Panc1 (cell line): ENCODE results near the gene SESTD1. TPM values are rescaled to one million over a fixed set of nuclear protein-coding genes. Genes with fewer than 3 reads are reported as not detected.

ENCODE experiments used
- ATAC-seq: fragments of 200-7000 bp; cut with Tn5 transposase; 2 replicates; pipeline ENCODE4 v1.9.1; 2020; ENCODE audit warnings: mild to moderate bottlenecking, moderate library complexity
- BruUV-seq: library from RNA; stranded (reverse); fragments of 400-500 nt; replicated peaks from 2 replicates; lab custom pipeline; 2021; lab: Mats Ljungman, UMichigan
- CTCF ChIA-PET: fragments of 300-600 bp; sonication (Branson Sonifier 250); formaldehyde crosslinking; loops from one replicate; lab custom pipeline; 2022; ENCODE audit warnings: antibody characterized with exemption; lab: Charles Lee
- POLR2A ChIA-PET: fragments of 300-600 bp; sonication (Branson Sonifier 250); formaldehyde crosslinking; loops from one replicate; lab custom pipeline; 2022; ENCODE audit warnings: antibody characterized with exemption; lab: Charles Lee
- DNase-seq: peaks from one replicate; pipeline ENCODE4 v3.0.0-alpha.2; 2010; ENCODE audit warnings: low read depth, low spot score
- H3K27ac ChIP-seq: 2 replicates; pipeline ENCODE4 v1.5.1; 2011; ENCODE audit warnings: mild to moderate bottlenecking, low read length, inconsistent platforms
- H3K27me3 ChIP-seq: fragments of 200-500 bp; sonication (Bioruptor generic); 2 replicates; pipeline ENCODE4 v1.6.0; 2014; ENCODE audit warnings: low read length, inconsistent platforms; ENCODE audit not compliant: control insufficient read depth, insufficient read depth
- H3K36me3 ChIP-seq: fragments of 200-500 bp; sonication (Bioruptor generic); 2 replicates; pipeline ENCODE4 v1.5.1; 2014; ENCODE audit warnings: inconsistent platforms, mild to moderate bottlenecking, low read length, moderate library complexity; ENCODE audit not compliant: control insufficient read depth, insufficient read depth
- H3K4me1 ChIP-seq: 2 replicates; pipeline ENCODE4 v1.5.1; 2011; ENCODE audit warnings: inconsistent platforms, mild to moderate bottlenecking, low read length, moderate library complexity; ENCODE audit not compliant: control insufficient read depth, insufficient read depth
- H3K4me3 ChIP-seq, 2 experiments: 2 replicates each; pipeline ENCODE4 v1.5.1; 2011 to 2012; ENCODE audit warnings: low read depth in 2 of 2, low read length in 2 of 2, mild to moderate bottlenecking in 2 of 2, inconsistent platforms in 1 of 2, moderate library complexity in 1 of 2
- H3K9me3 ChIP-seq: fragments of 200-500 bp; sonication (Bioruptor generic); 2 replicates; pipeline ENCODE4 v1.5.1; 2014; ENCODE audit warnings: low read depth, mild to moderate bottlenecking, inconsistent platforms, low read length, moderate library complexity; ENCODE audit not compliant: control insufficient read depth, insufficient read depth
- CTCF ChIP-seq: fragments of 450-650 bp; IDR thresholded peaks from 2 replicates; pipeline ENCODE4 v1.5.1; 2017; ENCODE audit warnings: mild to moderate bottlenecking
- POLR2AphosphoS5 ChIP-seq: IDR thresholded peaks from 2 replicates; pipeline ENCODE4 v1.6.1; 2012; ENCODE audit warnings: mild to moderate bottlenecking, low read depth, low read length, moderate library complexity
- REST ChIP-seq, 2 experiments: IDR thresholded peaks; 2 replicates each; pipeline ENCODE4 v1.6.1; 2011 to 2012; ENCODE audit warnings: low read depth in 2 of 2, control low read depth in 1 of 2, low read length in 1 of 2, mild to moderate bottlenecking in 1 of 2, moderate library complexity in 1 of 2; ENCODE audit not compliant: insufficient read depth in 1 of 2
- SIN3A ChIP-seq: IDR thresholded peaks from 2 replicates; pipeline ENCODE4 v1.6.1; 2012; ENCODE audit warnings: low read depth, mild to moderate bottlenecking, low read length, moderate library complexity, borderline replicate concordance; ENCODE audit not compliant: insufficient read depth
- TCF7L2 ChIP-seq: IDR thresholded peaks from 2 replicates; pipeline ENCODE4 v1.6.1; 2011; ENCODE audit warnings: mild to moderate bottlenecking, low read depth, low read length, inconsistent platforms
- in situ Hi-C: cut with HindIII; loops from 2 replicates; pipeline ENCODE4 v1.10.0; 2016; ENCODE audit warnings: low sequenced_read_pairs, low pct_unique_long_range_greater_than_20kb
- intact Hi-C: fragments of 100-400 bp; cut with micrococcal nuclease; formaldehyde crosslinking; loops from one replicate; pipeline ENCODE4 v1.10.0; 2022; ENCODE audit not compliant: unreplicated experiment
- total RNA-seq: library from RNA; stranded (reverse); gene quantifications from one replicate; pipeline ENCODE4 v1.2.1, GENCODE V29; 2021; ENCODE audit not compliant: unreplicated experiment

The SESTD1 gene
- total RNA-seq, 1 experiment from 2014 or later = 31.3 TPM

GRCh38 chr2:179070895-179071294 lies 193.7 kb downstream of the SESTD1 start:
- no peak overlapping the region for H3K4me3 ChIP-seq
- TF ChIP-seq REST (IDR thresholded peaks at IDR 0.05; ENCODE audit: insufficient read depth in 1 of 2, low read depth in 2 of 2, low read length in 1 of 2) (no peak), TCF7L2 (no peak), POLR2AphosphoS5 (no peak), CTCF (no peak), SIN3A (no peak)
- CTCF ChIA-PET = no interaction called here
- DNase-seq (no peak), ATAC-seq (no peak)
- H3K4me1 ChIP-seq = no peaks in the 10 kb centered on the region
- no peak overlapping the region for H3K27ac ChIP-seq
- H3K27me3 ChIP-seq = no peaks in the 10 kb centered on the region
- POLR2A ChIA-PET = no interaction called here
- no peaks in the 10 kb centered on the region for H3K9me3 ChIP-seq
- BruUV-seq = no TSS peak
- intact Hi-C loops (no loop called here), in situ Hi-C loops (no loop called here)
- no peaks in the 10 kb centered on the region for H3K36me3 ChIP-seq

- H3K27ac ChIP-seq = no peak overlapping the region
- no peak for DNase-seq
- in situ Hi-C loops = no loop called here
- H3K4me1 ChIP-seq = no peaks in the 10 kb centered on the region
- TF ChIP-seq TCF7L2 (no peak), REST (IDR thresholded peaks at IDR 0.05; ENCODE audit: insufficient read depth in 1 of 2, low read depth in 2 of 2, low read length in 1 of 2) (no peak), POLR2AphosphoS5 (no peak), CTCF (no peak), SIN3A (no peak)
- no peaks in the 10 kb centered on the region for H3K9me3 ChIP-seq
- no TSS peak for BruUV-seq
- H3K4me3 ChIP-seq = no peak overlapping the region
- H3K36me3 ChIP-seq = no peaks in the 10 kb centered on the region
- ChIA-PET CTCF (no interaction called here), POLR2A (no interaction called here)
- ATAC-seq = no peak
- no peaks in the 10 kb centered on the region for H3K27me3 ChIP-seq
- intact Hi-C loops = no loop called here
Observed at GRCh38 chr2:179069685-179070084, 194.9 kb downstream of the SESTD1 start.
